ENCODE results near the gene PIP5K1A. TPM values are rescaled to one million over a fixed set of nuclear protein-coding genes. Genes with fewer than 3 reads are reported as not detected.
"Not testable (repeated sequence)": the region's sequence is repeated elsewhere in the genome, so short reads cannot be mapped to it uniquely, and the experiment has no call there.

PIP5K1A gene
- total RNA-seq, 4 donors from 2014 or later = 52.6 to 89.0 (median 62.4) TPM

- WGBS, 2 donors = 91 to 94% methylated on average over 17 of the region's 17 CpGs
- no peak for DNase-seq (ENCODE audit: low spot score in 2 of 2)
- no peaks in the 10 kb centered on the region for H3K9me3 ChIP-seq
- no peaks in the 10 kb centered on the region for H3K27me3 ChIP-seq
- H3K27ac ChIP-seq = no peak overlapping the region
- peaks cover 0 to 5% (median 0%) of the 10 kb centered on the region in 4 donors for H3K4me1 ChIP-seq
- no peak overlapping the region for H3K4me3 ChIP-seq
- TF ChIP-seq CTCF (IDR thresholded peaks at IDR 0.05) (no peak), POLR2A (IDR thresholded peaks at IDR 0.05) (no peak), EP300 (IDR thresholded peaks at IDR 0.05) (no peak)
- H3K36me3 ChIP-seq = peaks cover 0 to 100% (median 27%) of the 10 kb centered on the region in 3 donors
Observed at GRCh38 chr1:151176514-151177045, 21.8 kb upstream of the PIP5K1A start.

- H3K27ac ChIP-seq = no peak overlapping the region
- no peak for DNase-seq (ENCODE audit: low spot score in 2 of 2)
Observed at GRCh38 chr1:151184211-151184610, 14.1 kb upstream of the PIP5K1A start.

GRCh38 chr1:151187205-151187604, 11.1 kb upstream of the PIP5K1A start:
- no peaks in the 10 kb centered on the region for H3K9me3 ChIP-seq
- no peak overlapping the region for H3K4me3 ChIP-seq
- peaks cover 3 to 38% (median 18%) of the 10 kb centered on the region in 3 donors for H3K36me3 ChIP-seq
- 73% methylated on average over 1 of the region's 1 CpG for WGBS, 2 donors
- peaks cover 4 to 36% (median 22%) of the 10 kb centered on the region in 4 donors for H3K4me1 ChIP-seq
- no peak overlapping the region for H3K27ac ChIP-seq
- DNase-seq (ENCODE audit: low spot score in 2 of 2) = no peak
- TF ChIP-seq CTCF (IDR thresholded peaks at IDR 0.05) (no peak), POLR2A (IDR thresholded peaks at IDR 0.05) (no peak), EP300 (IDR thresholded peaks at IDR 0.05) (no peak)
- no peaks in the 10 kb centered on the region for H3K27me3 ChIP-seq

More at GRCh38 chr1:151184211-151184610, 14.1 kb upstream of the PIP5K1A start:
- H3K36me3 ChIP-seq = peaks cover 3 to 68% (median 34%) of the 10 kb centered on the region in 3 donors
- no peak overlapping the region for H3K4me3 ChIP-seq
- H3K4me1 ChIP-seq = peaks cover 2 to 27% (median 14%) of the 10 kb centered on the region in 4 donors
- no peaks in the 10 kb centered on the region for H3K9me3 ChIP-seq
- TF ChIP-seq EP300 (IDR thresholded peaks at IDR 0.05) = no peak
- no peak for TF ChIP-seq POLR2A (IDR thresholded peaks at IDR 0.05)
- TF ChIP-seq CTCF (IDR thresholded peaks at IDR 0.05) = no peak
- no peaks in the 10 kb centered on the region for H3K27me3 ChIP-seq
- WGBS, 2 donors = 92 to 95% methylated on average over 10 of the region's 10 CpGs

- WGBS, 2 donors = 66 to 79% methylated on average over 8 of the region's 8 CpGs
- H3K9me3 ChIP-seq; H3K27me3 ChIP-seq; DNase-seq (ENCODE audit: low spot score in 2 of 2): not testable (repeated sequence)
- Histone ChIP-seq H3K4me3 (peak overlapping the region; percentile 73 to 96 (median 90)), H3K36me3 (peaks cover 0 to 23% (median 12%) of the 10 kb centered on the region in 3 donors), H3K4me1 (peaks cover 4 to 36% (median 22%) of the 10 kb centered on the region in 4 donors), H3K27ac (peak overlapping the region in 1 of 4 donors; percentile 91)
Observed at GRCh38 chr1:151188667-151189066, 9.7 kb upstream of the PIP5K1A start.

GRCh38 chr1:151189637-151190445, 8.5 kb upstream of the PIP5K1A start, which contains the start of gene VPS72:
Gene VPS72, minus strand, starts transcription at chr1:151190197. Its CDS starts 76 bp downstream, at chr1:151190121.
- peak within 1 kb of the TSS; percentile 73 to 96 (median 90) for H3K4me3 ChIP-seq
- H3K27ac ChIP-seq = peak within 1 kb of the TSS; percentile 75 to 93 (median 90)
- H3K9me3 ChIP-seq = no peaks in the 10 kb centered on the region
- WGBS, 2 donors = 1% methylated on average over 41 to 42 of the region's 42 CpGs
- TF ChIP-seq CTCF (IDR thresholded peaks at IDR 0.05) (peak in 2 of 5 experiments; percentile 58 to 71), EP300 (IDR thresholded peaks at IDR 0.05) (peak in 1 of 2 donors; percentile 88), POLR2A (IDR thresholded peaks at IDR 0.05) (peak in 1 of 2 donors; percentile 55)
- H3K4me1 ChIP-seq = peaks cover 4 to 36% (median 22%) of the 10 kb centered on the region in 4 donors
- DNase-seq (ENCODE audit: low spot score in 2 of 2) = peak; percentile 70 to 78
- no peaks in the 10 kb centered on the region for H3K27me3 ChIP-seq
- H3K36me3 ChIP-seq = peaks cover 0 to 11% (median 7%) of the 10 kb centered on the region in 3 donors
